GM19468 (cell line): ENCODE measurements around the gene PRKAA1.
"Not testable (repeated sequence)": the region's sequence is repeated elsewhere in the genome, so short reads cannot be mapped to it uniquely, and the experiment has no call there.

ENCODE experiments used
- ATAC-seq: cut with Tn5 transposase; IDR thresholded peaks from one replicate; pipeline ENCODE4 v1.9.1; 2021; ENCODE audit warnings: mild to moderate bottlenecking, moderate library complexity, moderate number of reproducible peaks; ENCODE audit not compliant: unreplicated experiment; ENCODE audit errors: extremely low read depth

The PRKAA1 gene

GRCh38 chr5:40826489-40827187 is 28.5 kb upstream of the PRKAA1 start:
- no peak for ATAC-seq

- not testable (repeated sequence) for ATAC-seq
Measured at GRCh38 chr5:40825461-40826043, 27.4 kb upstream of the PRKAA1 start.

- ATAC-seq = no peak
Measured at GRCh38 chr5:40823459-40823858, 25.3 kb upstream of the PRKAA1 start.

GRCh38 chr5:40813698-40814281 is 15.6 kb upstream of the PRKAA1 start:
- ATAC-seq = no peak

- no peak for ATAC-seq
Measured at GRCh38 chr5:40812125-40812524, 14.0 kb upstream of the PRKAA1 start.

GRCh38 chr5:40801771-40802562 is 3.8 kb upstream of the PRKAA1 start:
- ATAC-seq = no peak

GRCh38 chr5:40799258-40799657 is 1.1 kb upstream of the PRKAA1 start:
- no peak for ATAC-seq

GRCh38 chr5:40798801-40799210 is 632 bp upstream of the PRKAA1 start:
- no peak for ATAC-seq

- ATAC-seq = peak; percentile 6
Measured at GRCh38 chr5:40797273-40798011, 732 bp downstream of the PRKAA1 start.

GRCh38 chr5:40796487-40796889 is 1.7 kb downstream of the PRKAA1 start:
- no peak for ATAC-seq

GRCh38 chr5:40794877-40795276 is 3.3 kb downstream of the PRKAA1 start:
- not testable (repeated sequence) for ATAC-seq

- ATAC-seq = not testable (repeated sequence)
Measured at GRCh38 chr5:40794340-40794739, 3.8 kb downstream of the PRKAA1 start.

GRCh38 chr5:40792691-40793090 is 5.5 kb downstream of the PRKAA1 start:
- not testable (repeated sequence) for ATAC-seq

- ATAC-seq = no peak
Measured at GRCh38 chr5:40791715-40792139, 6.4 kb downstream of the PRKAA1 start.

GRCh38 chr5:40790947-40791593 is 7.1 kb downstream of the PRKAA1 start:
- no peak for ATAC-seq

- not testable (repeated sequence) for ATAC-seq
Measured at GRCh38 chr5:40788941-40789340, 9.2 kb downstream of the PRKAA1 start.

- ATAC-seq = no peak
Measured at GRCh38 chr5:40787986-40788385, 10.2 kb downstream of the PRKAA1 start.

- ATAC-seq = not testable (repeated sequence)
Measured at GRCh38 chr5:40786664-40787063, 11.5 kb downstream of the PRKAA1 start.

GRCh38 chr5:40784916-40785315 is 13.3 kb downstream of the PRKAA1 start:
- no peak for ATAC-seq
